HG02943 (cell line): Measurements from ENCODE around the gene FAAH.

Source experiments
- ATAC-seq: cut with Tn5 transposase; IDR thresholded peaks from one replicate; pipeline ENCODE4 v1.9.1; 2021; ENCODE audit warnings: mild to moderate bottlenecking, low read depth, moderate library complexity; ENCODE audit not compliant: unreplicated experiment

The FAAH gene

GRCh38 chr1:46418976-46419375, 24.9 kb downstream of the FAAH start:
- no peak for ATAC-seq

- ATAC-seq, result no peak
Measured at GRCh38 chr1:46420533-46420915, 26.4 kb downstream of the FAAH start.

GRCh38 chr1:46421739-46422138, 27.6 kb downstream of the FAAH start:
- no peak for ATAC-seq

DNA sequence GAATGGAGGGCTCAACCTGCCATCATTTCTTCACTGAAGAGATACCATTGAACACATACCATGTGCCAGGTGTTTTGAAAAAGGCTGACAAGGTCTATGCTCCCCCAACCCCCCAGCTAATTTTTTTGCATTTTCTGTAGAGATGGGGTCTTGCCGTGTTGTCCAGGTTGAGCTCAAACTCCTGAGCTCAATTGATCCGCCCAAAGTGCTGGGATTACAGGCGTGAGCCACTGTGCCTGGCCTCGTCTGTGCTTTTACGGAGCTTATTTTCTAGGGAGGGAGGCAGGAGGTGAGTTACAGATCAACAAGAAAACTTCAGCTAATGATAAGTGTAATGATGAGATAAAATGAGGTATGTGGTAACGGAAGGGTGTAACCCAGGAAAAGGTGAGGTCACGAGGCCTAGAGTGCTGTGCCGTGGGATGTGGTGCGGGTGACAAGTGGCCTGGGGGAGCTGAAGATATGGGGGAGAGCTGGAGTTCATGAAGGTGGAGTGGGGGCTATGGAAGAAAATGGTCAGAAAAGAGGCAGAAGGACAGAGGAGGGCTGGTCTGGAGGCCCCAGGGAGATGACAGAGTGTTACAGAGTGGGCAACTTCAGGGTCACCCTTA, 28.2 kb downstream of the FAAH start:
- ATAC-seq, result no peak

DNA sequence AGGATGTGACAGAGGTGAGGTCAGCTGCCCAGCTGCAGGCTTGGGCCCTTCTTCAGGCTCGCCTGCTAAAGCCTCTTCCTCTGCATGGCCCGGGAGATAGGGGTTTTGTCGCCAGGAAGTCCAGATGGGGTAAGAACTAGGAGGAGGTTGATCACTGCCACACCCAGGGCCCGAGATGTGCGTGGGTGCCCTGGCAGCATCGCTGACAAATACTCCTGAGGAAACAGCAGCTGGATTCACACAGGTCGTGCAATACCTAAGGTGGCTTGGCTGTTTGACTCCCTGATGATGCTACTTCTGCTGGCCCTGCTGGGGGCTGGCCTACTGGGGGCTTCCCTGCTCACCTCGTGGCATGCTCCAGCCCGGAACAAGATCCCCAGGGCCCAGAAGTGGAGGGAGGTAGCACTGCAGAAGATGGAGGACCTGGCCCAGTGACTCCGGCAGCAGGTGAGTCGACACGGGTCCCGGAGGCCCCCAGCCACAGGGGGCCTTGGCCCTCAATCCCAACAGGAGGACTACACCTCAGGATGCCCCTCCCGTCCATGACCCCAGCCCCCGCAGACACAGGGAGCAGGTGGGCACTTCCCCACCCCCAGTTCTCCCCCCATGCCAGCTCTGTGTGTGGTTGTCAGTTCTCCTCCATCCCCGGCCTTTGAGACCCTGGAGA, 29.6 kb downstream of the FAAH start:
- ATAC-seq, result no peak

DNA sequence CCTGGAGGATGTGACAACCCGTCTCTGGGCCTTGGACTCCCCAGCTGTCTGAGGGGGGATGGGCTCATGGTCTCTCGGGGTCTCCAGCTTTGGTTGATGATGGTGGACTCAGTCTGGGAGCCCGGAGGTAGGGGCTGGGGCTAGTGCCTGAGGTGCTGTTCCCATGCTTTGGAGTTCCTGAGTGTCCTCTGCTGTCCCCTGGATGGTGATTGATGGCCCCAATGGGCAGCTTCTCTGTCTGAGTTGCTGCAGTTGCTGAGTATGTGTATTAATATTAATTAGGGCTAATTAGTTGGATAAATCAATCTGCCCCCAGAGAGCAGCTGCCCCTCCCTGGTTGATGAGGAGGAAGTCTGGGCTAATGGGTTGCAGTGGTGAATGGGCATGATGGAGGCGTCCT, 30.6 kb downstream of the FAAH start:
- no peak for ATAC-seq

DNA sequence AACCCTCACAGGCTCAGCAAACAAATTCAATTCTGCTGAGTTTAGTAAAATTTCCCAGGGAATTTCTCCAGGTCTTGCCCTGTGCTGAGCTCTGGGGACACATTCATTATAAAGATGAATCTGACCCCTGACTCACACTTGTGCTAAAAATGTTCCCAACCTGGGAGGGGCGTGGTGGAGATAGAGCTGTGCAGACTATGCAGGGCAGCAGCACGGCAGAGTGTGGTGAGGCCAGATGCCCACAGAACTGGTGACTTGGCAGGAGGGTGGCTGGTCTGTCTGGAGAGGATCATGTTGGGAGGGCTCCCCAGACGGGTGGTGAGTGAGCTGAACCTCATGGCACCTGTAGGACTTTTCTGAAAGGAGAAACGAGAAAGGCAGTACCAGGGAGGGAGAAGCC, 31.6 kb downstream of the FAAH start:
- no peak for ATAC-seq

DNA sequence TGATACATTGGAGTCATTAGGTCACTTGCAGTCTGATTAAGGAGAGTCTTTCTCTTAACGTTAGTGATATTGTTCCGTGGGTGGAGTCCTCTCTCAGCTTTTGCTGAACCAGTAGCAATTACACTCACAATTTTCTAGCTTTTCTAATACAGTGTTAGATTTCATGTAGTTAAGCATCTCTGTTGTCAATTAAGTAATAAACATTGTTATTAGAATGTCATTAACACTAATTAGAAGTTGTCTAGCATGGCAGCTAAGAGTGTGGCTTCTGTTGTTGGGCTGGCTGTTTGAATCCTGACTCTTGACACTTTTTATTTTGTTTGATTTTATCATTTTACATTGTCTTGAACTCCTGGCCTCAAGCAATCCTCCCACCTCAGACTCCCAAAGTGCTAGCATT, 33.4 kb downstream of the FAAH start:
- no peak for ATAC-seq

DNA sequence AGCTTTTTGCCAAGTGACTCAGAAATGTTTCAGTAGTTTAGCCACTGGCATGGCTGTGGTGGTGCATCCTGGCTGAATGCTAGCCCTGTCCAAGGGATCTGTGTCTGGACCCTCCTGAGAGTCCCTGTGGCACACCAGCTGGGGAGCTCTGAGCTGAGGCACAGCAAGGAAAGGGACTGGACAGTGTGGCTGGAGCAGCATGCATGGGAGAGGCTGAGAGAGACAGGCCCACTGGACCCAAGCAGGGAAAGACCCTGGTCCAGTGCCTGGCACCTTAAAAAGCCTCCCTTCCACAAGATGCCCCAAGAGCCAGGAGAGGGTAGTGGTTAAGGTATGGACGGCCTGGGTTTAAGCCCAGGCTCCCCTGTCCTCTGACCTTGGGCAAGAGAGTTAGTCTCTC, 35.3 kb downstream of the FAAH start:
- ATAC-seq, result no peak

DNA sequence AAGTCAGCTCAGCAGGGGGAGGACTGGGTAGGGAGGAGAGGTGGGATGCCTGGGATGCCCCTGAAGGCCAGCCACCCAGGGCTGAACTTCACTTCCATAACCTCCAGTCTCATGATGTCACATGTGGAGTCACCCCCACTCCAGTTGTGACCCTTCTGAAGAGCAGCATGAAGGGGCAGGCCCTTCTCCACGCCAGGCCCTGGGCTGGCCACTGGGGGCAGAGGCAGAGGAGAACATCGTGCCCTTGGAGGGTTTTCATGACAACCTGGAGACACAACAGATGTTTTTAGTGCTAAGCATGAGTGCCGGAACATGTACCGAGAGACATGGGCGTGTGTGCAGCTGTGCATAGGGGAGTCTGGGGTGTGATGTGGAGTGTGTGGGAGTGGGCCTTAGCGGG, 37.6 kb downstream of the FAAH start:
- no peak for ATAC-seq

GRCh38 chr1:46432781-46433327, 38.7 kb downstream of the FAAH start:
- no peak for ATAC-seq

- no peak for ATAC-seq
Measured at GRCh38 chr1:46434358-46434757, 40.2 kb downstream of the FAAH start.

GRCh38 chr1:46436844-46437243, 42.7 kb downstream of the FAAH start:
- ATAC-seq, result no peak

- ATAC-seq, result no peak
Measured at GRCh38 chr1:46437723-46438122, 43.6 kb downstream of the FAAH start.

- no peak for ATAC-seq
Measured at GRCh38 chr1:46438346-46438745, 44.2 kb downstream of the FAAH start.

DNA sequence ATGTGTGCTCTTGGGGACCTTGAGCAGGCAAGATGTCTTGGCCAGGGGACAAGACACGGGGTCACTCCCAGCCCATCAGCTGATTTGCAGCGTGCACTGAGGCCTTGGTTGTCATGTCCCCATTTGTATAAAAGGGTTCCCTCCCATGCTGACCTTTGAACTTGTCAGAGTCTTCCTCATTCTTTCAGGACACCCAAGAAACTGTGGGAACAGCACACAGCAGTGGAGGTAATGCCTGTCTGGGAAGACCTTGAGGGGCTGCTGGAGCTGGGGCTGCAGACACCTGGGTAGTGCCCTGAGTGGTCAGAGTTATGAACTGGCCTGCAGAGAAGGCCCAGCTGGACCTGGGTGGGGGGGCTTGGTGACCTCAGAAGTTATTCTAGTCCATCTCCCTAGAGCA, 46.4 kb downstream of the FAAH start:
- no peak for ATAC-seq

DNA sequence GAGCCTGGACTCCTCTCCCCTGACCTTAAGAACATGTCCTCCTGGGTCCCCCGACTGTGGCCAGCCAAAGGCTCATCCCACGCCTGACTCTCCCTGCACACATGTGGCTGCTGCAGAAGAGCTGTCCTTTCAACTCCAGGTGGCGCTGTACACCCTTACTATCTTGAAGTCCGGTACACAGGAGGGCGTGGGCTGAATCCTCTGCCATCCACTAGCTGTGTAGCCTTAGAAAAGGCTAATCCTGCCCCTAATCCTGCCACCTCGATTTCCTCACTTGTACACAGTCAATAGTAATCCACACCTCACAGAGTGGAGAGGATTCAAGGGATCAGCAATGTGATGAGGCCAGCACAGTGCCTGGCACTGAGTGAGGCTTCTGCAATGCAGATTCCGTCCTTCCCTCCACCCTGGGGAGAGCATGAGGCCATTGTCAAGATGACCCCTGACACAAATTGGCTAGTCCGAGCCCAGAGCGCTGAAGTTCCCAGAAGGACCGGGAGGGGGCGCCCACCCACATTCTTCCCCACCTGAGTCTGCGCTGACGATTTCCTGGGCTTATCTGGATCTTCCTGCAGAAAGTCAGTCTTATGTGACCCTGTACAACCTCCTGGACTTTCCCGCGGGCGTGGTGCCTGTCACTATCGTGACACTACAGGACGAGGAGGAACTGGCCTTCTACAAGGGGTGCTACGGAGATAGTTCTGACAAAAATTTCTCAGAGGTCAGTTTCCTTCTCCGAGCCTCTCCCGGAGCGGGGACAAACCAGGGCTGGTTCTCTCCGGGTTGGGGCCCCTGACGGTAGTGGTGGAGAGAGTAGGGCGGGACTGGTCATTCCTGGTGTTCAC, 48.4 kb downstream of the FAAH start:
- ATAC-seq, result no peak

GRCh38 chr1:46444466-46444865, 50.3 kb downstream of the FAAH start:
- ATAC-seq, result no peak

DNA sequence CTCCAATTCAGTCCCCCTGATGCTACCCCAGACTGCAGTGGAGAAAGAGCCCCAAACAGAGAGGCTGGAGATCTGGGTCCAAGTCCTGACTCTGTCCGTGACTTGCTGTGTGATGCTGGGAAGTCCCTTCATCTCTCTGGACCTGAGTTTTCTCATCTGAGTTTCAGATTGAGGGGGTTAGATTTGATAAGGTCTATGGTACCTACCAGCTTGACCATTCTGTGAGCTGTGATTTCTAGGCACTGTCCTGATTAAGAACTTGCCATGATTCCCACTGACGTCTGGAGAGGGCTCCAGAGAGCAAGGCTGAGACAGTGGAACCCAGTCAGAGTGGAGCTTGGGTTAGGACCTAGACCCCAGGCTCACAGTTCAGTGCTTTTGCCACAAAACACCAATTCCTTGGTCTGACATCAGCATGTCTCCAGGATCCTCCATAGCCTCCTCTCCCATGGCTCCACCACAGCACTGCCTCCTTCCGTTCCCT, 51.7 kb downstream of the FAAH start:
- no peak for ATAC-seq

DNA sequence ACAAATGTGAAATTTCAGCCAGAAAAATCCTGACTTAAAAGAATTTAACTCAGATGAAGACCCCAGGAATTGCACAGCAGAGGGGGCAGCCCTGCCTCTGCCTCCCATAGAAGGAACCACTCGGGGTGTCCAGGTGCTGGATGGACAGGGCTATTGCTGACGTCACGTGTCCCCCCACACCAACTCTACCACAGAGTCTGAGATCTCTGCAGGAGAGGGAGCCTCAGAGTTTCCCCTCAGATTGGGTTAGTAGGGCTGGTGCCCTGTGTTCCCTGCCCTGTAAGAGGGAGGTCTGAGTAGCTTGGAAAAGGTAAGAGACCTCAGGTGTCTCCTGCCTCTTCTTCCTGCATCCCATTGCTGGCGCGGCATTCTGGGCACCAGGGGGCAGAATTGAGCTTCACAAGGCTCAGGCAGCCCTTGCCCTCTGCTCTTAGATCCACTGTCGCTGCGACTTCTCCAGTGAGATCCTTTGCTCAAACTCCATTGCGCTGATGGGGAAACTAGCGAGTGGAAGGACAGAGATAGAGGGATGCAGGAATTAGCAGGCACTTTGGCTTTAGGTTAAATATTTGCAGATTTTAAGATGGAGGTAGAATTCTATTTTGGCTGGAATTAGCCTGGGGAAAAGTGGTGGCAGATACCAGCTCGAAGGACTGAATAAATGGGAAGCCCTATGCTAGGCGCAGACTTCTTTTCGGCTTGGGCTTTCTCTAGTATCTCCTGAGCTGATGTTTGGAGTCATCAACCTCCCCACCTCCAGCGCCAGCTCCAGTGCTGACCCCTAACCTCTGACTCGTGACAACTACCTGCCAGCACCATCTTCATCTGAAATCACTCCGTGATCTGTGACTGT, 52.8 kb downstream of the FAAH start:
- ATAC-seq, result no peak
